ENCODE measurements around the gene PSME3IP1.

DNA sequence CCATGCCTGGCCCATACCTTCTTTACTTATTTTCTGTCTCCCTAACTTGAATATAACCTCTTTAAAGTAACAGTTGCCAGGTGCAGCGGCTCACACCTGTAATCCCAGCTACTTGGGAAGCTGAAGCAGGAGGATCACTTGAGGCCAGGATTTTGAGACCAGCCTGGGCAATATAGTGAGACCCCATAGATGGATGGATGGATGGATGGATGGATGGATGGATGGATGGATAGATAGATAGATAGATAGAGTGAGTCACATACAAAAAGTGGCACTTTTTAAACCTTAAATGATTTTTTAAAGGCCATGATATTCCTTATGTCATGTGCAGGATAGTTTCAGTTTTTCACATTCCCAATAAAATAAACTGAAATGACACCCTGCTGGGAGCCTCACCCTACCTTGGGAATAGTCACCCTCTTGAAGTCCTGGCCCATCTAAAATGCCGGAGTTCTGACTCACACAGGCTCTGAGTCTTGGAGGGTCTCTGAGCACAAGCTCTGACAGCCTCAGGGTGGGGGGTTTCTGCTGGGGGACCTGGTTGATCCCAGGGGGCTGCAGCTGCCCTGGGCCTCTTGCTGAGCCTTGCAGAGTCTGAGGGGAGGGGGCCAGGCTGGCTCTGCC lies 67.3 kb downstream of the PSME3IP1 start:
- TF ChIP-seq, protein P1, sequence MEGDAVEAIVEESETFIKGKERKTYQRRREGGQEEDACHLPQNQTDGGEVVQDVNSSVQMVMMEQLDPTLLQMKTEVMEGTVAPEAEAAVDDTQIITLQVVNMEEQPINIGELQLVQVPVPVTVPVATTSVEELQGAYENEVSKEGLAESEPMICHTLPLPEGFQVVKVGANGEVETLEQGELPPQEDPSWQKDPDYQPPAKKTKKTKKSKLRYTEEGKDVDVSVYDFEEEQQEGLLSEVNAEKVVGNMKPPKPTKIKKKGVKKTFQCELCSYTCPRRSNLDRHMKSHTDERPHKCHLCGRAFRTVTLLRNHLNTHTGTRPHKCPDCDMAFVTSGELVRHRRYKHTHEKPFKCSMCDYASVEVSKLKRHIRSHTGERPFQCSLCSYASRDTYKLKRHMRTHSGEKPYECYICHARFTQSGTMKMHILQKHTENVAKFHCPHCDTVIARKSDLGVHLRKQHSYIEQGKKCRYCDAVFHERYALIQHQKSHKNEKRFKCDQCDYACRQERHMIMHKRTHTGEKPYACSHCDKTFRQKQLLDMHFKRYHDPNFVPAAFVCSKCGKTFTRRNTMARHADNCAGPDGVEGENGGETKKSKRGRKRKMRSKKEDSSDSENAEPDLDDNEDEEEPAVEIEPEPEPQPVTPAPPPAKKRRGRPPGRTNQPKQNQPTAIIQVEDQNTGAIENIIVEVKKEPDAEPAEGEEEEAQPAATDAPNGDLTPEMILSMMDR (IDR thresholded peaks at IDR 0.05) = no peak
- TF ChIP-seq ZFX (IDR thresholded peaks at IDR 0.05; ENCODE audit: borderline replicate concordance) = no peak
